D721Med (cell line): Measurements from ENCODE around the gene MPDU1.

ENCODE experiments used
- DNase-seq: peaks from one replicate; pipeline ENCODE4 v3.0.0; 2011; ENCODE audit warnings: low spot score; ENCODE audit not compliant: insufficient read length
- FAIRE-seq: peaks from 2 replicates; lab custom pipeline; 2011; peaks lifted over from hg19 to GRCh38; lab: Jason Lieb, UNC
- TF ChIP-seq, protein P1 (sequence below): IDR thresholded peaks from 2 replicates; pipeline ENCODE4 v1.5.1; 2012; ENCODE audit warnings: mild to moderate bottlenecking, control low read depth; ENCODE audit not compliant: insufficient read depth; ENCODE audit errors: missing control alignments

MPDU1 gene

DNA sequence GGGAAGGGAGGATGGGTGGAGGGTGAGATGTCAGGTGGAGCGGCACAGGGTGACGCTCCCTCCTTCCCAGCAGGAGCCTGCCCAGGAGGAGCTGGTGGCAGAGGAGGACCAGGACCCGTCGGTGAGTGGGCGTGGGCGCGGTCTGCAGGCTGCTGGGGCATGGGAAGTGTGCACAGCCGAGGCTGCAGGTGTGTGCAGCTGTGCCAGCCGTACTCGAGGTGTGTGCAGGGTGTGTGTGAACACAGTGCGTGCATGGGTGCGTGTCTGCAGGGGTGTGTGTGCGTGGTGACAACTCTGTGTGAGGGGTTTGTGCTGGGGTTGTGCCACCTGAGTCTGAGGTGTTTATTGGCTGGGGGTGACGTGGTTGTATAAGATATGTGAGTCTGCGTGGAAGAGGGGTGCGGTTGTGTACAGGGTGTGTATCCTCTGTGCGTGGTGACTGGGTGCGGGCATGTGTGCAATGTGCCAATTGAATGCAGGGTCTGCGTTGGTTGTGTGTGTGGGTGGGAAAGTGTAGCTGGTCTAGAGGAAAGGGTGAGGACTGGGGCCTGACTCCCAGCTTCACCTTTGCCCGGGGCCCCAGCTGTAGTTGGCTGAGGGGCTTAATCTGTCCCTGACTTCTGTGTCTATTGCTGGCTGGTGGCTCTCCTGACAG, 34.1 kb upstream of the MPDU1 start:
- no peak for DNase-seq
- FAIRE-seq = no peak
- TF ChIP-seq, protein P1, sequence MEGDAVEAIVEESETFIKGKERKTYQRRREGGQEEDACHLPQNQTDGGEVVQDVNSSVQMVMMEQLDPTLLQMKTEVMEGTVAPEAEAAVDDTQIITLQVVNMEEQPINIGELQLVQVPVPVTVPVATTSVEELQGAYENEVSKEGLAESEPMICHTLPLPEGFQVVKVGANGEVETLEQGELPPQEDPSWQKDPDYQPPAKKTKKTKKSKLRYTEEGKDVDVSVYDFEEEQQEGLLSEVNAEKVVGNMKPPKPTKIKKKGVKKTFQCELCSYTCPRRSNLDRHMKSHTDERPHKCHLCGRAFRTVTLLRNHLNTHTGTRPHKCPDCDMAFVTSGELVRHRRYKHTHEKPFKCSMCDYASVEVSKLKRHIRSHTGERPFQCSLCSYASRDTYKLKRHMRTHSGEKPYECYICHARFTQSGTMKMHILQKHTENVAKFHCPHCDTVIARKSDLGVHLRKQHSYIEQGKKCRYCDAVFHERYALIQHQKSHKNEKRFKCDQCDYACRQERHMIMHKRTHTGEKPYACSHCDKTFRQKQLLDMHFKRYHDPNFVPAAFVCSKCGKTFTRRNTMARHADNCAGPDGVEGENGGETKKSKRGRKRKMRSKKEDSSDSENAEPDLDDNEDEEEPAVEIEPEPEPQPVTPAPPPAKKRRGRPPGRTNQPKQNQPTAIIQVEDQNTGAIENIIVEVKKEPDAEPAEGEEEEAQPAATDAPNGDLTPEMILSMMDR = no peak

DNA sequence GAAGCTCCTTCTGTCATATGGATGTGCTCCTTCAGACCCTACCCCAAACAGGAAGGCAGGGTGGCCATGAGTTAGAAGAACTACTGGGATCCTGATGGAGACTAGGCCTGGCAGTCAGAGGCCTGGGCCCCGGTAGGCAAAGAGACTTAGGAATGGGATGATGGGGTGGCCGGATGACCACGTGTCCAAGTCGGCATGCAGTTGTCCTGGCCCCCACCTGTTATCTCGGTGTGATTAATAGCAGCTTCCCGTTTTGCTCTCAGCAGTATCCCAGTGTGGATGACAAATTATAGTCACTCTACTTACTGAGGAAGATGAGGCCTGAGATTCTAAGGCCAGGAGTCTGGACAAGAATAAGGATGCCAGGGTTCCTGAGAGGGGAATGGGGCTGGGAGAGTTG, 33.3 kb upstream of the MPDU1 start:
- TF ChIP-seq, protein P1 = no peak
- FAIRE-seq = no peak
- no peak for DNase-seq

DNA sequence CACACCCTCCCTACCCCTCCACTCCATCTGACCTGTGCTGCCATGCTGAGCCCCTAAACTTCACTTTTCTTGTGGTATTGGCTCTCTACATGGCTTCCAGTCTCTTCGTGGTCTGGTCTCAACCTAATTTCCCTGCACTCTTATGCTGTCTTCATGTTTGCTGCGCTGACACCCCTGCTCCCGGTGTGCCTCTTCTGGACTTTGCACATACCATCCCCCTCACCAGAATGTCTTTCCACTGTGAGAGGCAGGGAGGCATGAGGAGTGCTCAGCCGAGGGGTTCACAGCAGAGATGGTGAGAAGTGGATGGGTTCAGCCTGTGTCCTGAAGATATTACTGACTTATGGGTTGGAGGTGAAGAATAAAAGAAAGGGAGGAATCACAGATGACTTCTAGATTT, 32.3 kb upstream of the MPDU1 start:
- DNase-seq (no peak), FAIRE-seq (no peak)
- TF ChIP-seq, protein P1 = no peak

DNA sequence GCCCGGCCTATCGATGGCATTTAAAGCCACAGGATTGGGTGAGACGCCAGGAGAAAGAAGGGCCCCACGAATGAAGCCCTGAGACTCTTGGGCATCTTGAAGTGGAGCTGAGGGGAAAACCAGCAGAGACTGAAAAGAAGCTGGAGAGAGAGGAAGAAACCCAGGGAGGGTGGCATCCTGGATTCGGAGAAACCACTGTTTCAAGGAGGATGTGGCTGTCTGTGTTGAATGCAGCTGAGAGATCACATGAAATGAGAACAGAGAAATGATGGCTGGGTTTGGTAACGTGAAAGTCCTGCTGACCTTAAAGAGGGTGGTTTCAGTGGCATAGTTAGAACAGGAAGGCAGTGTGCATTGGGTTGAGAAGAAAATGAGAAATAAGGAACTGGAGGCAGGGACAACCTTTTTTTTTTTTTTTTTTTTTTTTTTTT, 31.0 kb upstream of the MPDU1 start:
- no peak for FAIRE-seq
- DNase-seq = no peak

DNA sequence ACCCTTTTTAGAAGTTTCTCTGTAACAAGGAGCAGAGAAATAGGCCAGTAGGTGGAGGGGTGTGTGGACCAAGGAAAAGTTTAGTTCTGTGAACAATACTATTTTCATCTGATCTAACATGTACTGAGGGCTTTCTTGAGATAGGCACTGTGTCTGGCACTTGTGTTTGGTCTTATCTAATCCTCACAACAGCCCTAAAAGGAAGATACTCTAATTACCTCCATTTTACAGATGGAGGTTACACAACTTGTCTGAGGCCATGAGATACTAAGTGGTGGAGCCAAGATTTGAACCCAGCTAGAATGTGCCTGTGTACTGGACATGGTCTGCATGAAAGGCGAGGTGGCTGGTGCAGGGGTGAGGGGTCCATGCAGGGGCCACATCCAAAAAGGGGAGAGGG, 30.3 kb upstream of the MPDU1 start:
- no peak for FAIRE-seq
- no peak for DNase-seq
- TF ChIP-seq, protein P1 = no peak

More for the DNA sequence above, 31.0 kb upstream of the MPDU1 start:
- TF ChIP-seq, protein P1 = no peak

DNA sequence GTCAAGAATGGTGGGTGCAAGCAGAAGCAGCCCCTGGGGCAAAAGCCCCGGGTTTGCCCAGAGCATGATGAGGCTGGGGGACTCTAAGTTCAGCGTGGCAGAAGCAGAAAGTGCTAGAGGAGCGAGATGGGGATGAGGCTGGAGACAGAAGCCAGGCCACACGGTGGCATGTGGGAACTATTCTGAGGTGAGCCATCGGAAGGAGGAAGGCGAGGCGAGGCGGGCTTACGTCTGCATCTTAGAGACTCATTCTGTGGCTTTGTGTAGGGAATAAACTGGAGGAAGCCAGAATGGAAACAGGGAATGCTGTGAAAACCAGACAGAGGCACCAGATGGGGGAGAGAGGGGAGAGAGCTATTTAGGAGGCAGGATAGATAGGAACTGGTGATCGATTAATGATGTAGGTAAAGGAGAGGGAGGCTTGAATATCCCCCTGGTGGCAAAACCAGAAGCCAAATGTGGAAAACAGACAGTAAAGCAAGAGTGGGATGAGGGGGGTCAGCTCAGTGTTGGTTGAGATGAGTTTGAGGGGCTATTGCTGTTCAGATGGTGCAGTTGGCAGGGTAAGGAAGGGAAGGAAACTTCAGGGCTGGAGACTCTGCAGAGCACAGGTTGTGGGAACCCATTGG, 28.2 kb upstream of the MPDU1 start:
- DNase-seq (no peak), FAIRE-seq (no peak)
- TF ChIP-seq, protein P1 = no peak

DNA sequence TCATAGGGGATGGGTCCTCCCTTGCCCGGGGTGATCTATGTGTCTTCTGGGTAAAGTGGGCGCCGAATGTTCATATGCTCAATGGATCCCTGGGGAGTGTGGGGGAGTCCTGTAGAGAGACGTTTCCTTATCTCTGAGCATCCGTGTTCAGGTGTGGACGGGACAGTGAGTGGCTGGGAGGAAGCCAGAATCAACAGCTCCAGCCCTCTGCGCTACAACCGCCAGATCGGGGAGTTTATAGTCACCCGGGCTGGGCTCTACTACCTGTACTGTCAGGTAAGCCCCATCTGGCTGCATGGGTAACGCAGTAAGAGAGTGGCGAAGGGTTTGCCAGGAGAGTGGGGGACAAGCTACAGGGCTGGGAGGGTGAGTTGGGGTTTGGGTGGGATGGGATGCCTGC, 27.0 kb upstream of the MPDU1 start:
- FAIRE-seq (no peak), DNase-seq (no peak)

More for the DNA sequence above, 27.0 kb upstream of the MPDU1 start:
- TF ChIP-seq, protein P1 = no peak
